ENCODE results near the gene HRH2.
A peak's percentile ranks its signal among the peaks of the same experiment; 100 is the strongest.
"Not testable (repeated sequence)": the region's sequence is repeated elsewhere in the genome, so short reads cannot be mapped to it uniquely, and the experiment has no call there.

HRH2 gene

DNA sequence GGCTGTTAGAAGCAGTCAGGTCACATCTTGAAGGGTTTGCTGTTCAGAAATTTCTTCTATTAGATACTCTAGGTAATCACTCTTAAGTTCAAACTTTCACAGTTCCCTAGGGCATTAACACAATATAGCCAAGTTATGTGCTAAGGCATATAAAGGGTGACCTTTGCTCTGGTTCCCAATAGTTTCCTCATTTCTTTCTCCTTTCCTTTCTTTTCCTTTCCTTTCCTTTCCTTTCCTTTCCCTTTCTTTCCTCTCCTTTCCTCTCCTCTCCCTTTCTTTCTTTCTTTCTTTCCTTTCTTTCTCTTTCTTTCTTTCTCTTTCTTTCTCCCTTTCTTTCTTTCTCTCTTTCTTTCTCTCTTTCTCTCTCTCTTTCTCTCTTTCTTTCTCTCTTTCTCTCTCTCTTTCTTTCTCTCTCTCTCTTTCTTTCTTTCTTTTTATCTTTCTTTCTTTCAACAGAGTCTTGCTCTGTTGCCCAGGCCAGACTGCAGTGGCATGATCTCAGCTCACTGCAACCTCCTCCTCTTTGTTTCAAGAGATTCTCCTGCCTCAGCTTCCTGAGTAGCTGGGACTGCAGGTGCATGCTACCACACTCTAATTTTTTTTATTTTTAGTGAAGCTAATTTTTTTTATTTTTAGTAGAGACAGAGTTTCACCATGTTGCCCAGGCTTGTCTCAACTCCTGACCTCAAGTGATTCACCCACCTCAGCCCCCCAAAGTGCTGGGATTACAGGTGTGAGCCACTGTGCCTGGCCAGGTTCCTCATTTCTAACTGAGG lies 7.3 kb upstream of the HRH2 start:
- DNase-seq = not testable (repeated sequence)

DNA sequence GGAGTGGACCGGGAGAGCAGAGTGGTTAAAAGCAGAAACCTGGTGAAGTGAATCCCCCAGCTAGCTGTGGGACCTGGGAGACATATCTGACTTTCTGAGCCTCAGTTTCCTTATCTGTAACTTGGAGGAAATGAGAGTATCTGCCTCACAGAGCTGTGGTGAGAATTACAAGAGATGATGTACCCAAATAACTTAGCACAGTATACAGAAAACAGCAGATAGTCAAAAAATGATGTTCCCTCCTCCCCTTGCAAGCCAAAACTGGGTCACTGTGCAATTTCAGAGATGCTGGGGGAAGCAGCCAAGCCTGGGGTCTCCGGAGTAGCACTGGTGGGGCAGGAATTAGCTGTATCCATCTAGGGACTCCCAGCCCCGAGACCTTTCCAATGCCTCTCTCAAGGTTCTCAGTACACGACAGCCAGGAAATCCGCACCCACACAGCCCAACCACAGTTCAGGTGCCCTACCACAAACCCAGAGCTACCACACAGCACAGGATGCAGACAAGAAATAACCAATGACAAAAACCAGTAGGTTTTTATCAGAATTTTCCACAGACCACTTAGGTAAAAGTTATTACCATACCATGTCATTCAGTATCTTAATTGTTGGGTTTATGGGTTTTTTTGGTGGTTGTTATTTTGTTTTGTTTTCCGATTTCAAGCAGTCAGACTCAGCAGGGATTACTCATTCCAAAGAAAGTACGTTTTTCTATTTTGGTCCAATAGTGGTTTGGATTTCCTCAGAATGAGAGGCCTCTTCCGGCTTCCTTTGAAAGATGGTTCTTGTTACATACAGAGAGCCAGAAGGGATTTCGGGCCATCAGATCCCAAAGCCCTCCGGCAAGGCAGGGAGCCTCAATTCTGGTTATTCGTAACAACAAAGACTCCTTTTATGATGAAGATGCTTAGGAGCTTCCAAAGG lies 4.9 kb upstream of the HRH2 start:
- DNase-seq = peak; percentile 72

DNA sequence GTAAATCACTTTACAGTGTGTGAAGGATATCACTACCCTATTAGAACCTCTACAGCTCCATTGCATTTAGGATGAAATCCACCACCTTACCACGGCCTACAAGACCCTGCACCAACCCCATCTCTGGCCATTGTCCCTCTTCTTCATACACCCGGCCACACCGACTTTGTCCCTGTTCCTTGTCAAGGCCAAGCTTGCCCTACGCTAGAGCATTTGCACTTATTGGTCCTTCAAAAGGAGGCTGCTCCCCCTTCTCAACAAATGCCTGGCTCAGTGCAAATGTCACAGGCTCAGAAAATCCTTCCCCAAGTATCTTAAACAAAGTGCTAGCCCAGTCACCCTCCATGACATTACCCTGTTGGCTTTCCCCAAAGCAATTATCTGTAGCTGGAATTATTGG lies 4.1 kb upstream of the HRH2 start:
- DNase-seq = no peak

DNA sequence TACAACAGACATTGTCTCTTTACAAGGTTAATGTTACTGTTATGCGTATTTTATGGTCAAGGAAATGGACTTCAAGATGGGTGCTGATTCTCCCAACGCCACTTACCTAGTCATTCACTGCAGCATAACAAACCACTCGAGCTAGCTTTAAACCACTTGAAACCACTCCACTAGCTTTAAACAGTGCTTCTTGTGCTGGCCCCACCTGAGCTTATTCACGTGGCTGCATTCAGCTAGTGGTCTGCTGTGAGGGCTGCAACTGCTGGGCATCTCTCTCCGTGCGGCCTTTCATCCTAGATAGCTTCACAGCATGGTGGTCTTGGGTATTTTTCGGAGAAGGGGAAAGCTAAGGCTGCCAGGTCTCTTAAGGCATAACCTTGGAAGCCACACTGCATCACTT lies 3.5 kb upstream of the HRH2 start:
- DNase-seq = no peak

DNA sequence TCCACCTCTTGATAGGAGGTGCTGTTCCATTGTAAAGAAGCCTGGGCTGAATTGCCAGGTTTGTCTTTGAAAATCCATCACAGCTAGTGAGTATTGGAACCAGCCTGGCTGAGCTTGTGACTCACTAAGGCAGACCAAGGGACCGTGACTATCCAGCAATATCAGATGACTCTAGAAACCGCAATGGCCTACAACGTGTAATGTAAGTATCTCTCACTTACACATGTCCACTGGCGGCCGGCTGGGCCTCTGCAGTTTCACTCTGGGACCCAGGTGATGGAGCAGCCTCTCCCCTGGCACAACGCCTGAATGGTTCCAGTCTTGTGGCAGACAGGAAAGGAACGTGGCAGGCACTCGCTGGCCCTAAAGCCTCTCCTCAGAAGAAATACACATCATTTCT lies 3.1 kb upstream of the HRH2 start:
- no peak for DNase-seq

DNA sequence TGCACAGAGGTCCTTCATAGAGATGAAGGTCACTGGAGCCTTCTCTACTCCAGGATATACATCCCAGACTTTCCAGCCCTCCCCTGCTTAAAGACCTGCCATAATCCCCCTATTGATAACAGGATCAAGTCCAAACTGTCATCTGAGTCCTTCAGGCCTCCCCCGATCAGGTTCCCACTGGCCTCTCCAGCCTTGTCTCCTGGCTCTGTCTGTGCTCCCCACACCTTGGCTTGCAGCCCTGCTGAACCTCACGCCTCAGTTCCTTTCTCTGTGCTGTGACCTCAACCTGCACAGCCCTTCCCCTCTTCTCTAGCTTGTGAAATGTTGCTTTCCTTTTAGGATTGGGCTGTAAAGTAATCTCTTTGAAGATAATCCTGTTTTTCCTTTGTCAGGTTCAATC lies 2.5 kb upstream of the HRH2 start:
- no peak for DNase-seq

DNA sequence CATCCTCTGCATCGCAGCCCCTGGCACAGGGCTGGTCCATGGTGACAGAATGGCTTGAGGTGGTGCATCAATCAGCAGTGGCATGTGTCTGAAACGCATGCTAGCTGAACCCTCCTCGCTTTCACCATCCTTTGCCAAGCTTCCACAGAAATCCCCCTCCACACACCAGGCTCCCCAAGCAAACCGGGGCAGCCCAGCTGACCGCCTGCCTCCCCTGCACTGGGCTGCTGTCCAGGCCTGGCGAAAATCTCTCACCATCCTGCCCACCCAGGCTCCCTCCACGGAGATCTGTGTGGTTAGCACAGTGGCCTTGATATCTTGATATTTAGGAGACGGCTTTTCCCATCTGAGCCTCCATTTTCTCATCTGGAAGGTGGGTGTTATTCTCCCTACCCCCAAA lies 905 bp upstream of the HRH2 start:
- DNase-seq = no peak

DNA sequence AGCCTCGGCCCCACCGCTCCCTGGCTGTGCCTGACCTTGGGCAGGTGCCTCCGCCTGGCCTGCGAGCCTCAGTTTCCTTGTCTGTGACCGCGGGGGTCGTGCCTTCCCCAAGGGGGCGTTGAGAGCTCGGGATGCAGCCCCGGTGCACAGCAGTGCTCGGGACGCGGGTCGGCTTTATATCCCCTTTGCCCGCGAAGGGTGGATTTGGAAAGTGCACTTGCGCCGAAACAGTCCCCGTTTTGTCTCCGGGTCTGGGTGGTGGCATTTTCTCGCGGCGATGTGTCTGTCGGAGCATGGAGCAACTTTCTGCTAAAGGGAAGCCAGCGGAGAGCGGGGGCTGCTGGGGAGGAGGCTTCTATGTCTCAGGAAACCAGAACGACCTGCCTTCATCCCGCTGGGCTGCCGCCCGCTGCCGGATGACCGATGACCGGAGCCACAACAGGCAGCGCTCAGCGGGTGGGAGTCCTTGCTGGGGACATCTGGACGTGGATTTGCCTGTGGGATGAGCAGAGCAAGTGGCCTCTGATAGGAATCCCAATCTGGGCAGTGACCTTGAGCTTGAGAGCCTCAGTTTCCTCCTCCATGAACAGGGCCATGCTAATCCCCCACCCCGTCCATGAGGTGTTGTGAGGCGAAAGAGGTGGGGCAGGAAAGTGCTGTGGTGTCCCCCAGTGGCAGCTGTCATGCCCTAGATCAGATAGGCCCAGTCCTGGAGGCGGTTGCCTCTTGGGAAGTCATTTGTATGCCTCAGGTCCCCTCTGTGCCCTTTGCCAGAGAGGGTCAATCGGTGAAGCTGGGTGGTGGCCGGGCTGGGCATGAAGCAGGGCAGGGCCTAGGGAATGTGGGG lies 651 bp downstream of the HRH2 start:
- DNase-seq = peak; percentile 31

DNA sequence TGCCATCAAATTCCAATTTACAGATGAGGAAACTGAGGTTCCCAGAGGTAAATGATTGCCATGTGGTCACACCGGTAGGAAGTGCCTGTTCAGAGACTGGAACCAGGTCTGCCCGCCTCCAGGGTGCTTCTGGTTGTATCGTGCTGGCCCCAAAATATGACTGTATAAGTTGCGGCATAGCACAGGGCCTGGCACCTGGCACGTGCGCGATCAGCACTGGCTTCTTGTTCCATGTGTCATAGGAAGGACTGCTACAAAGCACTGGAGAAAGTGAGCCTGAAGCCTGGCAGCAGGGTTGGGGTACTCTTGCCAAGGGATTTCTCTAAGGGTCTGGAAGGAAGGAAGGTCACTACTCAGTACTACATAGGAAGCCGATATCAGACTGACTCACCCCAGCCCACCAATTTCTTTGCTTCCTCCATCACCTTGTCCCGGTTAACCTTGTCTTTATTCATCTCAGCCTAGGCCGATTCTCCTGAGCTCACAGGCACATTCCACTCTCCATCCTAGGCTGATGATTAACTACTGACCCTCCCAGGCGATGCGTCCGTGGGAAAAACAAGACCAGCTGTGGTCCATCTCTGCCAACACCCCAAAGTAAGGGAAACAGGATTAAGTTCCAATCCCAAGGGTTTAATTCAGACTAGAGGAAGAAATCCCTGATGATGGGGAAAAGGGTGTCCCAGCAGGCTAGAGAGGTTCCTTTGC lies 1.8 kb downstream of the HRH2 start:
- no peak for DNase-seq

DNA sequence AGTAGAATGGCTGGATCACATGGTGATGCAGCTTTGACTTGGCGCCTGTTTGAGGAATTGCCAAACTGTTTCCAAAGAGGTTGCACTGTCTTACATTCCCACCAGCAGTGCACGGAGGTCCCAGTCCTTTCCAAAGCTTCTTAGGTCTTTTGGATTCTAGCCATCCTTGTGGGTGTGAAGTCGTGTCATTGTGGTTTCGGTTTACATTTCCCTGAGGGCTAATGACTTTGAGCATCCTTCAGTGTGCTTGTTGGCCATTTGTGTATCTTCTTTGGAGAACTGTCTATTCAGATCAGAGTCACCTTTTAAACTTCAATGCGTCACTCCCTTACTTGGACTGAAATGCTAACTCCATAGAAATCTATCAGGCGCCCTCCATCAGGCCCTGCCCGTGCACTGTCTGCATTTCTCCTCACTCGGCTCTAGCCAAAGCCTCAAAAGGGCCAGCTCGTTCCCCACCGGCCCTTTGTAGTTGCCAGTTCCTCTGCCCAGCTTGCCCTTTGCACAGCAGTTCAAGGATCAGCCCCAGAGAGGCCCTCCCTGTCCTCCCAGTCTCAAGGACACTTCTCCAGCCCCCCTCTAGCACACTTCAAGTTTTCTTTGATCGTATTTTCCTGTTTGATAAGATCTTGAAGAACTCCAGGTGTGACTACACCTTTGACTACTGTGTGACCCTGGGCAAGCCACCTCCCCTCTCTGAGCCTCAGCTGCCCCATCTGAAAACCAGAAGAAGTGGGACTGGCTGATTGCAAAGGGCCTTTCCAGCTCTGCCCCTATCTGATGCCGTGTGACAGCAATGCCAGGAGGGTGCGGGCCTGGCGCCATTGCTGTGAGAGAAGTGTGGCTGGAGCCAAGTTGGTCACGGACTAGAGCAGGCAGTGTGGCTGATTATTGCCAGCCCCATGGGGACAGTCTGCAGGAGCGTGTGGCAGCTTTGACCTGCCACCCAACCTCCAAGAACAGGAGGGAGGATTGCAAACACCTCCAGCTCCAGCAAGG lies 5.6 kb downstream of the HRH2 start:
- no peak for DNase-seq

DNA sequence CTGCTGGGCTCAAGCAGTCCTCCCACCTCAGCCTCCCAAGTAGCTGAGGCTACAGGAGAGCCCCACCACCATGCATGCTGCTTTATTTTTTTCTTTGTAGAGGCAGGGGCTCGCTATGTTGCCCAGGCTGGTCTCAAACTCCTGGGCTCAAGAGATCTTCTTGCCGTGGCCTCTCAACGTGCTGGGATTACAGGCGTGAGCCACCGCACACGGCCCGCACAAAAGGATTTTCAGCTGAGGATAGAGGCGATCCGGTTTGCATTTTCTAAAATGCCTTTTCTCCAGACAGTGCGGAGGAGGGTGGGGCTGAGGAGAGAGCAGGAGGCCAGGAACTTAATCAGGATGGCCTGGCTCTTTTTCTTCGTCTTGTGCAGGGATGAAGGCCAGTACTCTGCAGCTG lies 6.9 kb downstream of the HRH2 start:
- DNase-seq = no peak

DNA sequence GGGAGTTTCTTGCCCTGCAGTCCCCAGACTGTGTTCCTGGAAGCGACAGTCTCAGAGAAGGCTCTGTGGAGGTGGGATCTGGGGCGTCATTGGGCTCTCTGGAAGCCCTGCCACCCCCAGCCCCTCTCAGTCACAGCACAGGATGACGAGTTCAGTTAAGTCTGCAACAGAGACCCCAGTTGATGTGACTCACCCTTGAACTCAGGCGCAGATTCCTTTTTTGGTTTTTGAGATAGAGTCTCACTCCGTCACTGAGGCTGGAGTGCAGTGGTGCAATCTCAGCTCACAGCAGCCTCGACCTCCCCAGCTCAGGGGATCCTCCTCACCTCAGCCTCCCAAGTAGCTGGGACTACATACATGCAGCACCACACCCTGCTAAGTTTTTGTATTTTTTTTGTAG lies 8.3 kb downstream of the HRH2 start:
- DNase-seq = no peak

DNA sequence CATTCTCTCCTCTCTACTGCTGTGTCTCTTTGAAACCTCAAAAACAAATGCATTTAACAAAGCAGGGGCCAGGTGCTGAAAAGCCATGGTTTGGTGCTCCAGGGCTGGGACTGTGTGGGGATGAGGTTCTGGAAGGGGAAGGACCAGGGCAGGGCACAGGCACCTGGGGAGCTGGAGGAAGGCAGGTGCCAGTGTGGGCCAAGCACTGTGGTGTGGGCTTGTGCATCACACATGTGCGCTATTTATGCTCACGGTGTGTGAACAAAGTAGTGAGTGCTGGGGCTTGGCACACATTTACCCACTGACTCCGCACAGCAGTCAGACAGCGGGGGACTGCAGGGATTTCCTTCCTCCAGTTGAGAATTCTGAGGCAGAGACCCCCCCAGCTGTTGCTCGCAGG lies 10.1 kb downstream of the HRH2 start:
- no peak for DNase-seq

DNA sequence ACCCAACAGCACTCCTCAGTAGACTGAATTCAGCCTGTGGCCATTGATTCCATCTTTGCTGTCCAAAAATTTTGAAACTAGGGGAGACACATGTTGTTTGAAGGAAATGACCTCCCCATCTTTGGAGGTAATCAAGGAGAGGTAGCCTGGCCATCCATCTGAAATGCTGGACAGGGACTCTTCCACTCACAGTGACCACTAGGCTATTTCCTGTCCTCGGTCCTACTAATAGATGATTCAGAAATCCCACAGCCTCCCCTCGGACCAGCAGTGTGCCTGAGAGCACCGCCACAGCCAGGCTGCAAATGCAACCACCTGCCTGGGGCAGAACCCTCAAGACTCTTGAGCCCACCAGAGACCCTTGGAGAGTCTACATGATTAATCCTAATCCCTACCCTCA lies 12.5 kb downstream of the HRH2 start:
- no peak for DNase-seq

DNA sequence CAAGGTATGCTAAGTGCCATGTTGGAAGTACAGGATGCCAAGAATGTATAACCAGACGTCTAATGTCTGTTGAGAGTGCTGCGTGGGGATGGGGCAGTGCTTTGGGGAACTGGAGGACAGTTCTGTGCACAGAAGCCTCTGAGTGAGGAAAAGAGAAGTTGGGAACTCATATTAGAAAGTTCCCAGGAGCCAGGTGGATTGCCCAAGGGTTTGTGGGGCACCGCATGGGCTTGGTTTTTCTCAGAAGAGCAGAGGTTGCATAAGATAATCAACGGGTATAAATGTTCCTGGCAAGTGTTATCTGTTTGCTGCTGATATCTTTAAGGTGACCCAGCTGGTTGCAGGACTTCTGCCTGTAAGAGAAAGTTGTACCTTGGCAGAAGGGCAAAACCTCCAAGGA lies 13.1 kb downstream of the HRH2 start:
- DNase-seq = no peak

DNA sequence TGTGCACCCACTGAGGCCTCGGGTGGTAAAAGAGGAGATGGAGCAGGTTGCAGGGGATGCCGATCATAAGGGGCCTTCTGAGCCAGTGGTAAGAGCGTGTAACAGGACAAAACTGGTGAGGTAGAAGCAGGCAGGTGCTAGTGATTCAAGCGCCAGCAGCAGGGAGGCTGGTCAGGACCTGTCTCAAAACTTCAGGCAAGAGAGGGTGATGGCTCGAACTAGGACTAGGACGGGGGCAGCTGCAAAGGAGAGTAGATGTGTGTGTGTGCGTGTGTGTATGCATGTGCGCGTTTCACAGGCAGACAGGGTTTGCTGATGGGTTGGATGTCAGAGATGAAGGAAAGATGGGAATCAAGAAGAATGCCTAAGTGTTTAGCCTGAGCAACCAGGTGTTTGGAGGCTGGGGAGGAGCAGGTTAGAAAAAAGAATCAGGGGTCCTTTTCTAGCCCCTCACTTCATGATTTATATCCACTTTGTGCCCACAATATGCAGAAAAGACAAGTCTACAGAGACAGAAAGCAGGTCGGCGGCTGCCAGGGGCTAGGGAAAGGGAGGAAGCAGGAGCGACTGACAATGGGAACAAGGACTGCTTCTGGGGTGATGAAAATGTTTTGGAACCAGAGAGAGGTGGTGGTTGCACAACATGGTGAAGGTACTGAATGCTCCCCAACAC lies 15.2 kb downstream of the HRH2 start:
- DNase-seq = no peak

DNA sequence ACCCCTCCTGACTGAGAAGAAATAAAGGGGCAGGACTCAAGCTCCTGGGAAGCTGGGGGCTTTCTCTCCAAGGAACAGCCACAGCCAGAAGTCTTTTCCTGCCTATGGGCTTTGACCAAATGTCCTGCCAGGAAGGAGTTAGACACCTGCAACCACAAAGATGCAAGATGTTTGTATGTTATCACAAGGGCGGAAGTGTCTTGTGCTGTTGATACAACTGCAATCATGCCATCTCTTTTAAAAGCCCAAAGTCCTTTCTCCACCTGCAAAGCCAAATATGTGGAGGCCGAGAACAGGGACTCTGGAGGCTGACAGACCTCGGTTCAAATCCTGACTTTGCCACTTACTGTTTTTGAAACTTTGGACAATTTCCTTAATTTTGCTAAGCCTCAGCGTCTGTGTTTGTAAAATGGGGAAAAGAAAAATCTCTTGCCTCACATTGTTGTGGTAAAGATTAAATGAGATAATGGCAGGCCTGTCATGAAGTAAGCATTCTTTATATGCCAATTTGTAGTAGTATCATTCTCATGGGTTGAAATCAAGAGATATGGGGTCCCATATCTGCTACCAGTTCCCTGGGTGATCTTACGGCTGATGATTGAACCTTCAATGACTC lies 17.0 kb downstream of the HRH2 start:
- DNase-seq = no peak

DNA sequence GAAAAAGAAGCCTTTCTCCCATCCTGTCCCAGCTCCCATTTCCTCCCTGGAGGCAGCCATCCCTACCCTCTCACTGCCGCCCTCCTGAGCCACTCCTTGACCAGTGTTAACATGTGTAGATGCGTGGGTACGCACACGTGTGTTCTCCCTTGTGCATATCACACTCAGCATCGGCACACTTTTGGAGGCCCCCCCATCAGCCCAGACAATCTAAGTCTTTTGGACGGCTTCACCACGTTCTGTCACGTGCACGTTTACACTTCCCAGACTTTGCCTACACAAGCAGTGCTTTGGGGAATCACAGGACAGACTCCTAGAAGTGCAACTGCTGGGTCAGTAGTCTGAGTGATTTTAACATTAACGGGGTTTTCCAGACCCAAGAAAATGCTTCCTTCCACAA lies 18.0 kb downstream of the HRH2 start:
- DNase-seq = no peak

DNA sequence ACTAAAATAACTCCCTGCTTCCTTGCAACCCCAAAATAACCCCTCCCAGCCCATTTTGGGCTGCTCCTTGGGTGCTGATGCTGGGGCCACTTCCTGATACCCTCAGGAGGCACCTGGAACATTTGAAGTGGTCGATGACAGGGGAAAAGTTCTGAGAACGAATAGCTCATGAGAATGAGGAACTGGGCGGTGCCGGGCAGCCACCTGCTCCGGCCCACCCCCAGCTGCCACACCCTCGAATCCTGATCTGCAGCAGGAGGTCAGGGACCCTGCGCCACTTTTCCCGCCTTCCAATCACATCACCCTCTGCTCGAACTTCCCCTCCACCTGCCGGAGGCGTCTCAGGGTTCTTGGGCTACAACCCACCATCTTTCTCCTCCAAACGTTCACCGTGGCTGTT lies 19.7 kb downstream of the HRH2 start:
- DNase-seq = no peak

DNA sequence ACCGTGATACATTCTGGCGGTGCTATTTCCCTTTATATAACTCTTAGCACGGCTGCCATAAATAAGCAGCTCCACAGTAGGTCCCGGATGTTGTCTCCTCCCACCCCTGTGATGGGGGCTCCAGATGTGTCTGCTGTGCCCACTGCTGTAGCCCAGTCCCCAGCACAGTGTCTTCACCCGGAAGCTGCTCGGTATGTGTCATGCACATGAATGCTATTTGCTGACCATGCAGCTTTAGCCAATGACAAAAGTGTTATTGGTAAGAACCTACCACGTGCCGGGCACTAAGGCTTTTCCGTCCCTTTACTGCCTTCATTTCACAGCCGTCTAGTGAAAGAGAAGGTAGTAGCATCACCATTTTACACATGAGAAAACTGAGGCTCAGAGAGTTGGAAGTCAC lies 20.2 kb downstream of the HRH2 start:
- no peak for DNase-seq
